K562 (cell line): Measurements from ENCODE around the gene IRF2BP2. TPM values are rescaled to one million over a fixed set of nuclear protein-coding genes. Genes with fewer than 3 reads are reported as not detected.

Experiments used
- CBFA2T2 ChIP-seq: fragments of 450-650 bp; conservative IDR thresholded peaks from 2 replicates; pipeline ENCODE4 v1.6.1; 2017; ENCODE audit warnings: mild to moderate bottlenecking
- CBX3 ChIP-seq, 2 experiments: IDR thresholded peaks; 1 replicate in 1 of 2; 2 replicates in 1 of 2; pipeline ENCODE4 v1.6.1; 2012; ENCODE audit warnings: inconsistent platforms in 2 of 2, low read length in 2 of 2, borderline replicate concordance in 1 of 2, control low read depth in 1 of 2
- CCNT2 ChIP-seq: IDR thresholded peaks from 2 replicates; pipeline ENCODE4 v1.6.1; 2011; ENCODE audit warnings: borderline replicate concordance, low read depth, mild to moderate bottlenecking, moderate library complexity, mixed read lengths, low read length; ENCODE audit not compliant: insufficient read length; ENCODE audit errors: extremely low read depth
- ETS2 ChIP-seq: IDR thresholded peaks from 2 replicates; pipeline ENCODE4 v1.6.1; 2016; ENCODE audit warnings: borderline replicate concordance, missing genetic modification characterization, mild to moderate bottlenecking, moderate library complexity, missing compliant biosample characterization; ENCODE audit not compliant: poor library complexity, severe bottlenecking
- ETV1 ChIP-seq: fragments of 450-650 bp; conservative IDR thresholded peaks from 2 replicates; pipeline ENCODE4 v1.6.1; 2016; ENCODE audit warnings: missing genetic modification characterization, control low read depth, low read depth, missing compliant biosample characterization
- ETV5 ChIP-seq: sonication (generic); formaldehyde crosslinking; IDR thresholded peaks from 2 replicates; pipeline ENCODE4 v1.4.0; 2020; ENCODE audit warnings: low read depth, mild to moderate bottlenecking, missing genetic modification reagents
- KAT7 ChIP-seq: sonication (generic); formaldehyde crosslinking; IDR thresholded peaks from 2 replicates; pipeline ENCODE4 v1.8.0; 2022; ENCODE audit warnings: missing genetic modification reagents, mild to moderate bottlenecking, borderline replicate concordance
- KDM5B ChIP-seq: fragments of 200-600 bp; sonication (generic); IDR thresholded peaks from 2 replicates; pipeline ENCODE4 v1.6.1; 2012; ENCODE audit warnings: low read depth, mild to moderate bottlenecking, moderate library complexity, low read length, control low read depth, inconsistent platforms; ENCODE audit not compliant: insufficient replicate concordance
- MAZ ChIP-seq, 2 experiments: fragments of 450-650 bp in 1 of 2; sonication (generic) in 1 of 2; formaldehyde crosslinking; IDR thresholded peaks in 1 of 2; conservative IDR thresholded peaks in 1 of 2; 2 replicates each; pipeline versions ENCODE4 v1.4.0 to v1.5.0; 2020; ENCODE audit warnings: mild to moderate bottlenecking in 1 of 2, missing genetic modification reagents in 1 of 2
- MEF2A ChIP-seq: IDR thresholded peaks from 2 replicates; pipeline ENCODE4 v1.6.1; 2011; ENCODE audit warnings: low read depth, mild to moderate bottlenecking, low read length, moderate library complexity; ENCODE audit not compliant: control insufficient read depth
- NEUROD1 ChIP-seq: fragments of 150-350 bp; IDR thresholded peaks from 2 replicates; pipeline ENCODE4 v1.6.1; 2014; ENCODE audit warnings: borderline replicate concordance, low read length, low read depth; ENCODE audit not compliant: partially characterized antibody
- NFIX ChIP-seq: fragments of 250-450 bp; sonication (Bioruptor Pico); IDR thresholded peaks from 2 replicates; pipeline ENCODE4 v1.4.0; 2020; ENCODE audit warnings: low read depth, mild to moderate bottlenecking, moderate library complexity
- POLR2AphosphoS5 ChIP-seq: IDR thresholded peaks from 2 replicates; pipeline ENCODE4 v1.6.1; 2011; ENCODE audit warnings: mild to moderate bottlenecking, low read depth, low read length, moderate library complexity; ENCODE audit not compliant: control insufficient read depth, insufficient read depth
- SRSF1 ChIP-seq: fragments of 200-400 bp; formaldehyde crosslinking; IDR thresholded peaks from 2 replicates; pipeline ENCODE4 v1.6.1; 2017; ENCODE audit warnings: mild to moderate bottlenecking, low read depth, low read length, moderate library complexity
- ZFP36 ChIP-seq: fragments of 150-350 bp; IDR thresholded peaks from 2 replicates; pipeline ENCODE4 v1.6.1; 2018; ENCODE audit warnings: low read length, low read depth; ENCODE audit not compliant: partially characterized antibody
- ZNF24 ChIP-seq: fragments of 450-650 bp; IDR thresholded peaks from 2 replicates; pipeline ENCODE4 v1.6.1; 2016
- ZNF79 ChIP-seq: fragments of 250-450 bp; sonication (Bioruptor Pico); IDR thresholded peaks from 2 replicates; pipeline ENCODE4 v1.4.0; 2020; ENCODE audit warnings: low read depth, mild to moderate bottlenecking, moderate library complexity
- polyA plus RNA-seq, 8 experiments: library from polyadenylated mRNA; depleted of rRNA in 4 of 8; stranded (reverse) in 5 of 8; unstranded in 3 of 8; fragments of >200 nt; fragmentation: Nextera tagmentation in 2 of 8; fragmentation: Illumina TruSeq in 1 of 8; extraction: Ambion mirVana in 2 of 8; extraction: Trizol in 1 of 8; gene quantifications; 2 replicates each; pipeline versions ENCODE4 v1.2.1 to v1.2.3, GENCODE V29; 2011 to 2014; ENCODE audit warnings: inconsistent platforms in 1 of 8, missing spikeins in 1 of 8
- total RNA-seq, 7 experiments: library from RNA; depleted of rRNA in 6 of 7; stranded (reverse); fragments of >200 nt in 6 of 7; fragmentation: Illumina TruSeq in 2 of 7; extraction: Trizol in 2 of 7; gene quantifications; 2 replicates each; pipeline versions ENCODE4 v1.2.1 to v1.2.3, GENCODE V29; 2011 to 2021; ENCODE audit warnings: low replicate concordance in 1 of 7
- TF ChIP-seq, protein P1 (sequence below): fragments of 250-450 bp; sonication (Bioruptor Pico); IDR thresholded peaks from 2 replicates; pipeline ENCODE4 v1.9.0; 2021; ENCODE audit warnings: mild to moderate bottlenecking
- TF ChIP-seq, protein P2 (sequence below): fragments of 250-450 bp; sonication (Bioruptor Pico); IDR thresholded peaks from 2 replicates; pipeline ENCODE4 v1.5.0; 2021
- TF ChIP-seq, protein P3 (sequence below): fragments of 250-450 bp; sonication (Bioruptor Pico); IDR thresholded peaks from 2 replicates; pipeline ENCODE4 v1.4.0; 2020
- TF ChIP-seq, protein P4 (sequence below): sonication (generic); formaldehyde crosslinking; IDR thresholded peaks from 2 replicates; pipeline ENCODE4 v1.8.0; 2022; ENCODE audit warnings: mild to moderate bottlenecking, missing genetic modification reagents

The IRF2BP2 gene
- total and polyA plus RNA-seq, 9 of the 15 experiments (the other 6 are each of a cell fraction or from before 2014, with no cell fraction given): 7.7 to 68.6 (median 22.1) TPM

DNA sequence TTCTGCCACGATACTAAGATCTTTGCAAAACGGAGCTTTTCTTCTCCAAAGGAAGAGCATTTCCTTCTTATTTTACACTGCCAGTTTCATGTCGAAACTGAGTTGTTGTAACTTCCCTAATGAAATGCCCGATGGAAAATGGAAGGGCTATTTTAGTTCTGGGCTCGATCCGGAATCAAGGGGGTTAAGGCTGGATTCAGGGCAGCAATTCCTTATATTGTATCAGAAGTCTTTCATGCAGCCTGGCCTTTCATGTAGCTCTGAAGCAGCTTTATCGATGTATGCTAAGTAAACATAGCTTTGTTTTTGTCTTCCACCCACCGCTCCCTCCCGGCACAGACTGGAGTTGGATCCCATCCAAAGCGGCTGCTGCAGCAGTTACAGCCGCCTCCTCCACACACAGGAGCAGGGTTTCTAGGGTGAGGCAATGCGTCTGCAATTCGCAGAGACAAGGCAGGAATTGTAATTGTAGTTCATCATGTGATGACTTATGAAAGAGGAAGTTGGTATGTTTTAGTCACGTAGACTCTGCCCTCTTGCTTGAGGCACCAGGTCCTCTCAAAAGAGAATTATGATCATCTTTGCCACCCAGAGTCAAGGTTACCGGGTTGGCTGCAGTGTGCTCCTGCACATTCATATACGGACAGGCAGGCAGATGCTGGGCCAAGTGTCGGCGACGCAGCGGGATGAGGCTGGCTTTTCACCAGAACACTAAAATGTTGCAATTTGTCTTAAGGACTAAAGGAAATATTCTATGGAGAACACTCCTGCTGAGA is 2.6 kb upstream of the IRF2BP2 start (continued):
- TF ChIP-seq, protein P1, sequence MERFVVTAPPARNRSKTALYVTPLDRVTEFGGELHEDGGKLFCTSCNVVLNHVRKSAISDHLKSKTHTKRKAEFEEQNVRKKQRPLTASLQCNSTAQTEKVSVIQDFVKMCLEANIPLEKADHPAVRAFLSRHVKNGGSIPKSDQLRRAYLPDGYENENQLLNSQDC (CRISPR knock-in tag): no peak
- TF ChIP-seq KAT7 (CRISPR knock-in tag): no peak
- peak; percentile 63 for TF ChIP-seq ZFP36
- TF ChIP-seq MEF2A: 0 out of 2 replicates have a peak, but pooled peaks have one; percentile 22
- TF ChIP-seq CCNT2: peak; percentile 74
- peak; percentile 39 to 86; a peak in 3 of 4 replicates for TF ChIP-seq MAZ (CRISPR knock-in tag; conservative IDR thresholded peaks at IDR 0.05 in 1 of 2, IDR thresholded peaks at IDR 0.05 in 1 of 2)
- peak; percentile 64 for TF ChIP-seq ETV1 (tag)
- peak; percentile 67 for TF ChIP-seq ETV5 (CRISPR knock-in tag)
- TF ChIP-seq, protein P2, sequence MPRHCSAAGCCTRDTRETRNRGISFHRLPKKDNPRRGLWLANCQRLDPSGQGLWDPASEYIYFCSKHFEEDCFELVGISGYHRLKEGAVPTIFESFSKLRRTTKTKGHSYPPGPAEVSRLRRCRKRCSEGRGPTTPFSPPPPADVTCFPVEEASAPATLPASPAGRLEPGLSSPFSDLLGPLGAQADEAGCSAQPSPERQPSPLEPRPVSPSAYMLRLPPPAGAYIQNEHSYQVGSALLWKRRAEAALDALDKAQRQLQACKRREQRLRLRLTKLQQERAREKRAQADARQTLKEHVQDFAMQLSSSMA (CRISPR knock-in tag): peak; percentile 57; the same call in 1 of the 2 replicates
- no peak for TF ChIP-seq SRSF1
- TF ChIP-seq ETS2 (tag): no peak
- TF ChIP-seq, protein P3, sequence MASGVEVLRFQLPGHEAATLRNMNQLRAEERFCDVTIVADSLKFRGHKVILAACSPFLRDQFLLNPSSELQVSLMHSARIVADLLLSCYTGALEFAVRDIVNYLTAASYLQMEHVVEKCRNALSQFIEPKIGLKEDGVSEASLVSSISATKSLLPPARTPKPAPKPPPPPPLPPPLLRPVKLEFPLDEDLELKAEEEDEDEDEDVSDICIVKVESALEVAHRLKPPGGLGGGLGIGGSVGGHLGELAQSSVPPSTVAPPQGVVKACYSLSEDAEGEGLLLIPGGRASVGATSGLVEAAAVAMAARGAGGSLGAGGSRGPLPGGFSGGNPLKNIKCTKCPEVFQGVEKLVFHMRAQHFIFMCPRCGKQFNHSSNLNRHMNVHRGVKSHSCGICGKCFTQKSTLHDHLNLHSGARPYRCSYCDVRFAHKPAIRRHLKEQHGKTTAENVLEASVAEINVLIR (CRISPR knock-in tag): 0 out of 2 replicates have a peak, but pooled peaks have one; percentile 42
- peak; percentile 67 for TF ChIP-seq CBFA2T2
- TF ChIP-seq NEUROD1: peak; percentile 93
- peak; percentile 52 for TF ChIP-seq KDM5B
- TF ChIP-seq NFIX (CRISPR knock-in tag): peak; percentile 67
- TF ChIP-seq CBX3 (IDR thresholded peaks at IDR 0.05; ENCODE audit: borderline replicate concordance in 1 of 2, low read length in 2 of 2): peak in 1 of 2 experiments; percentile 91; a peak in 1 of 3 replicates
- TF ChIP-seq POLR2AphosphoS5: peak; percentile 88
- peak; percentile 67; the same call in 1 of the 2 replicates for TF ChIP-seq ZNF24
- TF ChIP-seq, protein P4, sequence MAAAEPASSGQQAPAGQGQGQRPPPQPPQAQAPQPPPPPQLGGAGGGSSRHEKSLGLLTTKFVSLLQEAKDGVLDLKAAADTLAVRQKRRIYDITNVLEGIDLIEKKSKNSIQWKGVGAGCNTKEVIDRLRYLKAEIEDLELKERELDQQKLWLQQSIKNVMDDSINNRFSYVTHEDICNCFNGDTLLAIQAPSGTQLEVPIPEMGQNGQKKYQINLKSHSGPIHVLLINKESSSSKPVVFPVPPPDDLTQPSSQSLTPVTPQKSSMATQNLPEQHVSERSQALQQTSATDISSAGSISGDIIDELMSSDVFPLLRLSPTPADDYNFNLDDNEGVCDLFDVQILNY (CRISPR knock-in tag): 0 out of 2 replicates have a peak, but pooled peaks have one; percentile 21
- no peak for TF ChIP-seq ZNF79 (CRISPR knock-in tag)
